A549 (cell line): Measurements from ENCODE around the gene ZNF280C. TPM values are rescaled to one million over a fixed set of nuclear protein-coding genes. Genes with fewer than 3 reads are reported as not detected.

Source experiments
- ATAC-seq, 2 experiments: fragments of 200-7000 bp in 1 of 2; fragments of >200 bp in 1 of 2; cut with Nextera tagmentation in 1 of 2; cut with Tn5 transposase in 1 of 2; 3 replicates each; pipeline versions ENCODE4 v1.8.0 to v1.9.1; 2018 to 2020; ENCODE audit warnings: mild to moderate bottlenecking in 1 of 2, moderate library complexity in 1 of 2
- CTCF ChIA-PET: fragments of 300-600 bp; sonication (Branson Sonifier 250); formaldehyde crosslinking; extraction: SDS; loops from one replicate; lab custom pipeline; 2021; ENCODE audit warnings: antibody characterized with exemption, inconsistent platforms; lab: Yijun Ruan, JAX
- POLR2A ChIA-PET: fragments of 350-600 bp; formaldehyde crosslinking; extraction: SDS; loops from one replicate; lab custom pipeline; 2021; ENCODE audit warnings: antibody characterized with exemption, inconsistent platforms; lab: Yijun Ruan, JAX
- DNase-seq, 2 experiments: peaks; one replicate each; pipeline versions ENCODE4 v3.0.0 to v3.0.0-alpha.2; 2011 to 2016; ENCODE audit warnings: low read depth in 1 of 2, low spot score in 1 of 2
- FAIRE-seq: peaks from 2 replicates; lab custom pipeline; 2011; peaks lifted over from hg19 to GRCh38; lab: Jason Lieb, UNC
- H3K27ac ChIP-seq, 2 experiments: fragments of >200 bp; sonication (Bioruptor Twin); formaldehyde crosslinking; 3 replicates each; pipeline ENCODE4 v1.5.1; 2016 to 2017
- H3K4me1 ChIP-seq: fragments of >200 bp; sonication (Bioruptor Twin); formaldehyde crosslinking; 3 replicates; pipeline ENCODE4 v1.6.1; 2016
- H3K4me2 ChIP-seq: fragments of >200 bp; sonication (Bioruptor Twin); formaldehyde crosslinking; 3 replicates; pipeline ENCODE4 v1.6.1; 2016
- H3K4me3 ChIP-seq: fragments of >200 bp; sonication (Bioruptor Twin); formaldehyde crosslinking; 3 replicates; pipeline ENCODE4 v1.5.1; 2016
- H3K9me3 ChIP-seq: fragments of >200 bp; sonication (Bioruptor Twin); formaldehyde crosslinking; 3 replicates; pipeline ENCODE4 v1.6.1; 2016
- BHLHE40 ChIP-seq: IDR thresholded peaks from 2 replicates; pipeline ENCODE4 v1.6.1; 2012; ENCODE audit warnings: low read depth, low read length, inconsistent platforms
- CBX2 ChIP-seq: fragments of 200-600 bp; sonication (generic); IDR thresholded peaks from 2 replicates; pipeline ENCODE4 v1.6.1; 2016; ENCODE audit warnings: low read depth, mild to moderate bottlenecking, borderline replicate concordance
- CBX8 ChIP-seq: fragments of 200-600 bp; sonication (generic); IDR thresholded peaks from 2 replicates; pipeline ENCODE4 v1.6.1; 2016
- CEBPB ChIP-seq, 2 experiments: fragments of >200 bp in 1 of 2; sonication (Bioruptor Twin) in 1 of 2; formaldehyde crosslinking in 1 of 2; IDR thresholded peaks; 2 replicates each; pipeline ENCODE4 v1.6.1; 2012 to 2016
- CHD2 ChIP-seq: fragments of 150-350 bp; IDR thresholded peaks from 2 replicates; pipeline ENCODE4 v1.6.1; 2014; ENCODE audit warnings: low read length; ENCODE audit not compliant: partially characterized antibody
- CHD4 ChIP-seq: fragments of 200-600 bp; sonication (generic); IDR thresholded peaks from 2 replicates; pipeline ENCODE4 v1.6.1; 2016; ENCODE audit warnings: antibody characterized with exemption, mild to moderate bottlenecking, borderline replicate concordance
- FOSB ChIP-seq: fragments of 250-450 bp; sonication (Bioruptor Pico); IDR thresholded peaks from 2 replicates; pipeline ENCODE4 v1.5.0; 2020; ENCODE audit warnings: mild to moderate bottlenecking, moderate library complexity
- GATA3 ChIP-seq: IDR thresholded peaks from 2 replicates; pipeline ENCODE4 v1.6.1; 2012; ENCODE audit warnings: borderline replicate concordance
- HES2 ChIP-seq: fragments of >200 bp; sonication (Bioruptor Twin); formaldehyde crosslinking; IDR thresholded peaks from 2 replicates; pipeline ENCODE4 v1.6.1; 2016
- HEYL ChIP-seq: fragments of 250-450 bp; sonication (Bioruptor Pico); IDR thresholded peaks from 2 replicates; pipeline ENCODE4 v1.8.0; 2021; ENCODE audit warnings: mild to moderate bottlenecking, moderate library complexity
- HMGXB4 ChIP-seq: fragments of 250-450 bp; sonication (Bioruptor Pico); IDR thresholded peaks from 2 replicates; pipeline ENCODE4 v1.5.0; 2021; ENCODE audit warnings: mild to moderate bottlenecking, moderate library complexity, borderline replicate concordance
- HOXB5 ChIP-seq: fragments of 250-450 bp; sonication (Bioruptor Pico); IDR thresholded peaks from 2 replicates; pipeline ENCODE4 v1.5.0; 2020; ENCODE audit warnings: mild to moderate bottlenecking, moderate library complexity
- JUN ChIP-seq, 2 experiments: fragments of >200 bp; sonication (Bioruptor Twin); formaldehyde crosslinking; IDR thresholded peaks; 2 replicates in 1 of 2; 3 replicates in 1 of 2; pipeline ENCODE4 v1.6.1; 2016 to 2017
- KDM5A ChIP-seq: fragments of 200-600 bp; sonication (generic); IDR thresholded peaks from 2 replicates; pipeline ENCODE4 v1.6.1; 2016; ENCODE audit warnings: antibody characterized with exemption, mild to moderate bottlenecking
- MAZ ChIP-seq: fragments of 150-350 bp; IDR thresholded peaks from 2 replicates; pipeline ENCODE4 v1.6.1; 2014; ENCODE audit warnings: antibody characterized with exemption, low read depth, low read length, borderline replicate concordance
- MYC ChIP-seq: IDR thresholded peaks from 2 replicates; pipeline ENCODE4 v1.6.1; 2012; ENCODE audit warnings: mild to moderate bottlenecking, inconsistent platforms, low read length, improper control_type of control experiment, borderline replicate concordance
- NFE2L2 ChIP-seq: fragments of 150-350 bp; conservative IDR thresholded peaks from 2 replicates; pipeline ENCODE4 v1.6.1; 2014; ENCODE audit warnings: low read length
- NR3C1 ChIP-seq: fragments of >200 bp; sonication (Bioruptor Twin); formaldehyde crosslinking; IDR thresholded peaks from 3 replicates; pipeline ENCODE4 v1.6.1; 2017
- POLR2AphosphoS2 ChIP-seq: conservative IDR thresholded peaks from 2 replicates; pipeline ENCODE4 v1.6.1; 2012; ENCODE audit warnings: low read length, improper control_type of control experiment, inconsistent platforms
- RAD21 ChIP-seq, 2 experiments: fragments of >200 bp in 1 of 2; sonication (Bioruptor Twin) in 1 of 2; formaldehyde crosslinking in 1 of 2; IDR thresholded peaks in 1 of 2; conservative IDR thresholded peaks in 1 of 2; 2 replicates in 1 of 2; 3 replicates in 1 of 2; pipeline ENCODE4 v1.6.1; 2012 to 2018; ENCODE audit warnings: inconsistent platforms in 1 of 2
- REST ChIP-seq: fragments of 200-600 bp; sonication (generic); IDR thresholded peaks from 2 replicates; pipeline ENCODE4 v1.6.1; 2016; ENCODE audit warnings: antibody characterized with exemption, mild to moderate bottlenecking, moderate library complexity
- SMC3 ChIP-seq: fragments of >200 bp; sonication (Bioruptor Twin); formaldehyde crosslinking; IDR thresholded peaks from 3 replicates; pipeline ENCODE4 v1.6.1; 2018; ENCODE audit warnings: inconsistent platforms
- SREBF2 ChIP-seq: fragments of 450-650 bp; IDR thresholded peaks from 2 replicates; pipeline ENCODE4 v1.6.1; 2014; ENCODE audit warnings: mild to moderate bottlenecking, moderate library complexity
- TFCP2L1 ChIP-seq: fragments of 250-450 bp; sonication (Bioruptor Pico); IDR thresholded peaks from 2 replicates; pipeline ENCODE4 v1.5.0; 2021; ENCODE audit warnings: mild to moderate bottlenecking
- TP53 ChIP-seq: fragments of 250-450 bp; sonication (Bioruptor Pico); IDR thresholded peaks from 2 replicates; pipeline ENCODE4 v1.5.0; 2021; ENCODE audit warnings: mild to moderate bottlenecking, moderate library complexity
- WGBS: methylation state at CpG from one replicate; pipeline ENCODE4 v1.1.6; 2017; ENCODE audit errors: missing lambda C conversion rate; 5-methylcytosine and 5-hydroxymethylcytosine counted together
- polyA plus RNA-seq, 4 experiments: library from polyadenylated mRNA; depleted of rRNA in 3 of 4; stranded (reverse); fragments of >200 nt; fragmentation: RNase III in 1 of 4; extraction: RNeasy Plus Mini Kit Qiagen cat#74134 plus additional on column Dnase treatment in 1 of 4; gene quantifications; 2 replicates in 3 of 4; 3 replicates in 1 of 4; pipeline ENCODE4 v1.2.3, GENCODE V29; 2011 to 2017

Gene ZNF280C
- polyA plus RNA-seq, 2 of the 4 experiments (the other 2 are of a cell fraction) = 3.9 to 18.8 TPM

GRCh38 chrX:130176942-130177341 is 91.8 kb downstream of the ZNF280C start:
- no peak overlapping the region for H3K4me3 ChIP-seq
- CTCF ChIA-PET = interaction anchor here (0.8 to 1.0 kb wide), 3 partner anchors 15 to 98 kb away, joined by 3 to 5 read pairs (median 4); no protein-coding TSS in a partner anchor
- no peak overlapping the region for H3K27ac ChIP-seq
- H3K9me3 ChIP-seq = no peaks in the 10 kb centered on the region
- FAIRE-seq (no peak), DNase-seq (no peak), ATAC-seq (no peak)
- no peak for TF ChIP-seq RAD21 (conservative IDR thresholded peaks at IDR 0.05 in 1 of 2, IDR thresholded peaks at IDR 0.05 in 1 of 2)
- no peak for TF ChIP-seq CEBPB (IDR thresholded peaks at IDR 0.05)
- no peak for TF ChIP-seq GATA3
- no peak for TF ChIP-seq SMC3
- TF ChIP-seq POLR2AphosphoS2 = no peak
- no peak for TF ChIP-seq KDM5A
- no peak for TF ChIP-seq REST
- TF ChIP-seq CHD2 = no peak
- no peak for TF ChIP-seq TFCP2L1 (CRISPR knock-in tag)
- no peak for TF ChIP-seq CBX8
- TF ChIP-seq TP53 (CRISPR knock-in tag) = no peak
- TF ChIP-seq FOSB = no peak
- TF ChIP-seq HOXB5 = no peak
- TF ChIP-seq HMGXB4 (CRISPR knock-in tag) = no peak
- TF ChIP-seq HES2 = no peak
- no peak for TF ChIP-seq HEYL (CRISPR knock-in tag)
- no peak for TF ChIP-seq BHLHE40
- no peak for TF ChIP-seq NFE2L2
- WGBS = 42% methylated on average over 4 of the region's 4 CpGs
- H3K4me1 ChIP-seq = peaks cover 20% of the 10 kb centered on the region; the same call in 2 of the 3 replicates
- POLR2A ChIA-PET = interaction anchor here (1.5 kb wide), 1 partner anchor 11 kb away, joined by 6 read pairs; the partner anchor contains the start of gene AIFM1
- no peak overlapping the region for H3K4me2 ChIP-seq

- FAIRE-seq (no peak), DNase-seq (no peak), ATAC-seq (0 out of 6 replicates have a peak, but pooled peaks of 1 of the 2 experiments have one; percentile 4)
- CTCF ChIA-PET = interaction anchor here (0.8 to 1.0 kb wide), 3 partner anchors 15 to 97 kb away, joined by 3 to 5 read pairs (median 4); no protein-coding TSS in a partner anchor
- H3K4me3 ChIP-seq = no peak overlapping the region
- no peak overlapping the region for H3K4me2 ChIP-seq
- H3K27ac ChIP-seq = no peak overlapping the region
- peaks cover 20% of the 10 kb centered on the region; the same call in 2 of the 3 replicates for H3K4me1 ChIP-seq
- TF ChIP-seq CBX8 = no peak
- TF ChIP-seq MYC = no peak
- no peak for TF ChIP-seq HES2
- no peak for TF ChIP-seq NR3C1
- TF ChIP-seq MAZ = no peak
- TF ChIP-seq CBX2 = no peak
- no peak for TF ChIP-seq SREBF2
- TF ChIP-seq JUN (IDR thresholded peaks at IDR 0.05) = no peak
- TF ChIP-seq TFCP2L1 (CRISPR knock-in tag) = no peak
- no peak for TF ChIP-seq CHD4
- POLR2A ChIA-PET = interaction anchor here (1.5 kb wide), 1 partner anchor 11 kb away, joined by 6 read pairs; the partner anchor contains the start of gene AIFM1
- no peaks in the 10 kb centered on the region for H3K9me3 ChIP-seq
These were observed 92.3 kb downstream of the ZNF280C start for GRCh38 chrX:130176354-130176776.
